Pancreas (tissue), 10 donors: ENCODE results near the gene SCO2. TPM values are rescaled to one million over a fixed set of nuclear protein-coding genes. Genes with fewer than 3 reads are reported as not detected.

ENCODE experiments used
- ATAC-seq, 4 donors: fragments of 200-7000 bp; cut with Tn5 transposase; one replicate each; pipeline versions ENCODE4 v1.8.0 to v1.9.1; 2020; ENCODE audit warnings: mild to moderate bottlenecking in 4 of 4, moderate library complexity in 4 of 4
- DNase-seq, 6 donors: peaks; one replicate each; pipeline ENCODE4 v3.0.0-alpha.2; 2020
- FAIRE-seq: peaks from 2 replicates; lab custom pipeline; 2012; peaks lifted over from hg19 to GRCh38; lab: Jason Lieb, UNC
- H3K27ac ChIP-seq, 4 donors: fragments of 200-600 bp; sonication (generic); 1 replicate in 3 of 4; 2 replicates in 1 of 4; pipeline versions ENCODE4 v1.5.0 to v1.8.0; 2020
- H3K27me3 ChIP-seq, 4 donors: fragments of 200-600 bp; one replicate each; pipeline ENCODE4 v1.8.0; 2021
- H3K36me3 ChIP-seq, 3 donors: fragments of 200-600 bp; sonication (generic) in 1 of 3; one replicate each; pipeline versions ENCODE4 v1.5.0 to v1.8.0; 2020 to 2021
- H3K4me1 ChIP-seq, 3 donors: fragments of 200-600 bp; one replicate each; pipeline ENCODE4 v1.8.0; 2021
- H3K4me3 ChIP-seq, 4 donors: fragments of 200-600 bp; sonication (generic) in 2 of 4; one replicate each; pipeline versions ENCODE4 v1.5.0 to v1.8.0; 2020 to 2021
- H3K9me3 ChIP-seq, 4 donors: fragments of 200-600 bp; one replicate each; pipeline ENCODE4 v1.8.0; 2021
- WGBS, 2 donors: extraction: QIAGEN DNeasy Blood & Tissue Kit; methylation state at CpG; one replicate each; pipeline ENCODE4 v1.1.7; 2013; 5-methylcytosine and 5-hydroxymethylcytosine counted together
- intact Hi-C, 3 donors: fragments of 100-400 bp; cut with DNase I; formaldehyde crosslinking; loops; one replicate each; pipeline versions ENCODE4 v1.11.1 to v1.14.2; 2022
- polyA plus RNA-seq, 2 donors: library from polyadenylated mRNA; stranded (reverse); fragments of 200-250 nt; gene quantifications; one replicate each; pipeline ENCODE4 v1.2.3, GENCODE V29; 2013
- total RNA-seq, 6 donors: library from RNA; stranded (reverse); fragmentation: NEBNext Ultra II Directional in 4 of 6; extraction: Animal tissue kit (Norgen Biotek cat#: 25700) in 4 of 6; gene quantifications; one replicate each; pipeline versions ENCODE4 v1.2.1 to v1.2.4, GENCODE V29; 2021 to 2023
- TF ChIP-seq, protein P1 (sequence below), 4 donors: fragments of 200-600 bp; sonication (generic) in 3 of 4; IDR thresholded peaks; one replicate each; pipeline versions ENCODE4 v1.5.0 to v1.8.0; 2021; ENCODE audit warnings: antibody characterized with exemption in 4 of 4
- donor health status: healthy with polysubstance abuse.
- donor health status: DM: no; HTN: no; CAD: no; lungs with moderate emphysema.
- donor health status: DM: no; HTN: no; CAD: no.
- donor health status: control.
- donor health status: control.
- donor health status: Bipolar disorder and iron deficiency.
- donor health status: DM: yes; HTN: yes; CAD: no.
- donor health status: DM: no; HTN: no; CAD: no.
- donor health status: DM: no; HTN: no; CAD: no.
- donor health status: DM: yes; HTN: yes; CAD: no.

The SCO2 gene
- total and polyA plus RNA-seq, 8 donors: 0.65 to 3.8 (median 1.6) TPM; not detected in 1

DNA sequence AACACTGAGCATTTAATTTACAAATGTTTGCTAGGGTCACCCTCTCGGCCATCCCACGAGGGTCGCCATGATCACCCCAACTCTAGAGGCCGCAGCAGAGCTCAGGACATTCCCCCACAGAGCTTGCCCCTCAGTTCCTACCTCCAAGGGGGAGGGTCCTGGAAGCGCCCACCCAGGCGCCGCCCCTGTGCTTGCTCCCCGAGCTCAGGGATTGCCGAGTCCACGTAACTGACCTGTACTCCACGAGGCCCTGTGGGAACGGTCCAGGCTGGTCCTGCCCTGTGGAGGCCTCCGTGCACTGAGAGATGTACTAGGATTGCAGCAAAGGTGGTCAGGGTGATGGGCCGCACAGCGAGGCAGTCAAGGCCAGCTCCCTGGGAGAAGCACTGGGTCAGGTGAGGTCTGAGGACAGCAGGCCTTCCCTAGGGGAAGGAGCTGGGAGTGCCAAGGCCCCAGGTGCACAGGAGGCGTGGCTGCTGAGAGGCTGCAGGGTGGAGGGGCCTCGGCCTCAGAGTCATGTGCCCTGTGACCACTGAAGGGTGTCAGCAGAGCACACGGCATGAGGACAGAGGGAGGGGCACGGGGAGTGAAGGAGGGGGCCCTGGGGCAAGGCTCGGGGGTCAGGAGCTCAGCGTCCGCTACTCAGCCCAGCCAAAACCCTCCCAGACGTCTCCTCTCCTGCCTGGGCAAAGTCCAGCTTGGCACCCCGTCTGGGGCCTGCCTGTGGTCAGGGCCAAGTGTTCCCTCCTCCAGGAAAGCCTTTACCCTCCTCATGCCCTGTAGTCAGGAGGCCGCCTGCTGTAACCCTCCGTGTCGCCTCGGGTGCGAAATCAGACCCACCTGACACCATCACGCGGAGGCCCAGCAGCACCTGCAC, 41.2 kb downstream of the SCO2 start:
- no peaks in the 10 kb centered on the region for H3K27me3 ChIP-seq
- TF ChIP-seq, protein P1, sequence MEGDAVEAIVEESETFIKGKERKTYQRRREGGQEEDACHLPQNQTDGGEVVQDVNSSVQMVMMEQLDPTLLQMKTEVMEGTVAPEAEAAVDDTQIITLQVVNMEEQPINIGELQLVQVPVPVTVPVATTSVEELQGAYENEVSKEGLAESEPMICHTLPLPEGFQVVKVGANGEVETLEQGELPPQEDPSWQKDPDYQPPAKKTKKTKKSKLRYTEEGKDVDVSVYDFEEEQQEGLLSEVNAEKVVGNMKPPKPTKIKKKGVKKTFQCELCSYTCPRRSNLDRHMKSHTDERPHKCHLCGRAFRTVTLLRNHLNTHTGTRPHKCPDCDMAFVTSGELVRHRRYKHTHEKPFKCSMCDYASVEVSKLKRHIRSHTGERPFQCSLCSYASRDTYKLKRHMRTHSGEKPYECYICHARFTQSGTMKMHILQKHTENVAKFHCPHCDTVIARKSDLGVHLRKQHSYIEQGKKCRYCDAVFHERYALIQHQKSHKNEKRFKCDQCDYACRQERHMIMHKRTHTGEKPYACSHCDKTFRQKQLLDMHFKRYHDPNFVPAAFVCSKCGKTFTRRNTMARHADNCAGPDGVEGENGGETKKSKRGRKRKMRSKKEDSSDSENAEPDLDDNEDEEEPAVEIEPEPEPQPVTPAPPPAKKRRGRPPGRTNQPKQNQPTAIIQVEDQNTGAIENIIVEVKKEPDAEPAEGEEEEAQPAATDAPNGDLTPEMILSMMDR (IDR thresholded peaks at IDR 0.05): no peak
- FAIRE-seq (no peak), DNase-seq (peak; percentile 78 to 93 (median 92)), ATAC-seq (peak; percentile 59 to 77 (median 76))
- no peaks in the 10 kb centered on the region for H3K9me3 ChIP-seq
- intact Hi-C loops: no loop called here
- 38 to 39% methylated on average over 29 to 31 of the region's 31 CpGs for WGBS, 2 donors
- H3K36me3 ChIP-seq: no peaks in the 10 kb centered on the region
- peaks cover 0 to 14% (median 0%) of the 10 kb centered on the region in 3 donors for H3K4me1 ChIP-seq
- peak overlapping the region; percentile 78 to 82 (median 81) for H3K27ac ChIP-seq
- peak overlapping the region in 3 of 4 donors; percentile 33 to 60 (median 57) for H3K4me3 ChIP-seq

- Histone ChIP-seq H3K4me1 (peaks cover 0 to 14% (median 0%) of the 10 kb centered on the region in 3 donors), H3K9me3 (no peaks in the 10 kb centered on the region), H3K36me3 (no peaks in the 10 kb centered on the region), H3K27ac (peak overlapping the region; percentile 78 to 82 (median 81)), H3K27me3 (no peaks in the 10 kb centered on the region), H3K4me3 (peak overlapping the region in 3 of 4 donors; percentile 33 to 60 (median 57))
- 44 to 51% methylated on average over 8 of the region's 8 CpGs for WGBS, 2 donors
- TF ChIP-seq, protein P1 (IDR thresholded peaks at IDR 0.05): no peak
- intact Hi-C loops: no loop called here
- DNase-seq: peak in 2 of 6 donors; percentile 63 to 76
- FAIRE-seq: no peak
- no peak for ATAC-seq
Measured at GRCh38 chr22:50483556-50483955, 41.8 kb downstream of the SCO2 start.

DNA sequence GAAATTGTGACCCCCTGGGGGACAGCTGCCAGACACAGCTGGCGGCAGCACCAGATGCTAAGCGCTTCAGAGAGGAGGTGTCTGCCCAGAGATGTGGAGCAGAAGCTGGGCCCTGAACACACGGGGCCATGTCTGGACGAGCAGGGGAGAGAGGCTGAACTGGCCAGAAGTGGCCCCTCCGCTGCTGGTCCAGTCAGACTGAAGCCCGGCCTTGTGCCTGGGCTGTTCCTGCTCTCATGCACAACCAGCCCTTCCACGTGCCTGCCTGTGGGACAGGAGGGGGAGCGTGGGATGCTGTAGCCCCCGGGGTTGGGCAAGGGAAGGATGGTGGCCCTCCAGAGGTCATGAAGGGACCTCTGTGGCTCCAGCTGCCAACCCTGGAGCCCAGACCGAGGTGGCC, 42.3 kb downstream of the SCO2 start:
- Histone ChIP-seq H3K36me3 (no peaks in the 10 kb centered on the region), H3K9me3 (no peaks in the 10 kb centered on the region), H3K27me3 (no peaks in the 10 kb centered on the region), H3K4me1 (peaks cover 0 to 14% (median 0%) of the 10 kb centered on the region in 3 donors), H3K27ac (peak overlapping the region; percentile 10 to 82 (median 80)), H3K4me3 (peak overlapping the region in 3 of 4 donors; percentile 33 to 60 (median 57))
- WGBS, 2 donors: 36 to 37% methylated on average over 10 of the region's 10 CpGs
- DNase-seq (peak in 2 of 6 donors; percentile 53 to 75), FAIRE-seq (no peak), ATAC-seq (no peak)
- intact Hi-C loops: no loop called here
- TF ChIP-seq, protein P1 (IDR thresholded peaks at IDR 0.05): no peak

GRCh38 chr22:50482107-50483074, 43.0 kb downstream of the SCO2 start:
- Histone ChIP-seq H3K27ac (peak overlapping the region; percentile 41 to 82 (median 80)), H3K9me3 (no peaks in the 10 kb centered on the region), H3K27me3 (no peaks in the 10 kb centered on the region), H3K36me3 (no peaks in the 10 kb centered on the region), H3K4me3 (peak overlapping the region; percentile 33 to 60 (median 54)), H3K4me1 (peaks cover 0 to 14% (median 0%) of the 10 kb centered on the region in 3 donors)
- FAIRE-seq: no peak
- peak; percentile 40 to 86 (median 74) for DNase-seq
- intact Hi-C loops: no loop called here
- TF ChIP-seq, protein P1 (IDR thresholded peaks at IDR 0.05): no peak
- peak in 2 of 4 donors; percentile 5 to 10 for ATAC-seq
- 28% methylated on average over 35 of the region's 35 CpGs for WGBS, 2 donors
